ENCODE measurements around the gene NFKBIZ. TPM values are rescaled to one million over a fixed set of nuclear protein-coding genes. Genes with fewer than 3 reads are reported as not detected.
"Not testable (repeated sequence)": the region's sequence is repeated elsewhere in the genome, so short reads cannot be mapped to it uniquely, and the experiment has no call there.

NFKBIZ gene
- total RNA-seq, 1 experiment from 2014 or later = 45.4 TPM

DNA sequence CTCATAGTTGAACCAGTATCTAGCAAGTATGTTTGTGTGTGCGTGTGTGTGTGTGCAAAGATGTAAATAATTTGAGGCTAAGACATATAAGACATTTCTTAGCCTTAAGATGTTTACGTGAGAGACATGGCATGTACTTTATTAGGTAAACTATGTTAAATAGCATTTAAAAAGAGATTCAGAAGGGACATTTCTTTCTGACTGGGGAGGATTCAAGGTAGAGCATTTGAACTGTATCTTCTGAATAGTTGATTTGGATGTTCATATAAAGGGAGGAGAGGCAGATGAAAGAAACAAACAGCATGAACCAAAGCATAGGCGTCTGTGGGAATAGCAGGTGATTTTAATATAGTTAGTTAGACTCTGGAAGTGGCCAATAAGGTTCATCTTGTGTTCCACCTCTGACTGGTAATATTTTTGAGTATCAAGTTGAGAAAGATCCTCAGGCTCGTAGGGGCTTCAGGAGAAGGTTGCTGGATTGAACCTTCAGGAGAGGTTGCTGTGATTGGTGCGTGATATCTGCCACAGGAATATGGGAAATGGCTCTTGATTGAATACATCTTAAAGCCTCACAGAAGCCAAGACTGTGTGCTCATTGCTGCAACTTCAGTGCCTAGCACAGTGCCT, 12.6 kb downstream of the NFKBIZ start:
- in situ Hi-C loops (cut with HindIII; ENCODE audit: low pct_unique_long_range_greater_than_20kb, low sequenced_read_pairs) = loop anchor here (10.0 to 25.0 kb wide), 2 partner anchors 300 to 363 kb away; no protein-coding TSS in a partner anchor
- DNase-seq (ENCODE audit: low read depth) = peak; percentile 67

DNA sequence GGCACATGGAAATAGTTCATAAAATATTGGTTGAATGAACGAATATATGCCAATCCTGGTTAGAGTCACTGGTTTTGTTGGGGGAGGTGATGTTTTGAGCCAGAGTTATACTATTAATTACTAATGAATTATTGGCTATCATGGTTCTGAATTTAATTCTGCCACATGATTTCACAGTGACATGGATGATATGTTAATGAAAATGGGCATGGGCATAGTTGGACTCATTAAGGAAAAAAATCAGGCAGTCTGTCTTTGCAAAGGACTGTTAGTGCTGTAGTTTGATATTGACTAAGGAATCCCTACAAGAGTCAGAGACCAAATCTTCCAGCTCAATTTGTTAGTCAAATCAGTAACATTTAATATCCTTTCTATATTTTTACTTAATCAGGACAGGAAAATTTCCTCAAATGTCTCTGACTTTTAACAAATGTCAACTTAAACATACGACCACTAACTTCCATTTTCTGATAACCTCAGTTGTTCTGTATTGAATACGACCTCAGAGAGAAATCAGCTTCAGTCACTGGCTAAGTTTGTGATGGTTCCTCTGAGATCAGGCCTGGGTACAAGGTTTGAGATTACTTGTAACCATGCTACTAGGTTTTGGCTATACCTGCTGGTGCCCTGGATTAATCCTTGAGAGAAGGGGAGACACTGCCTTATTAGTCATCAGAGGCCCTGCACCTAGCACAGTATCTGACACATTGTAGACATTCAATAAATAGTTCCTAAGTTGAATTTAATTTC, 13.3 kb downstream of the NFKBIZ start:
- in situ Hi-C loops (cut with HindIII; ENCODE audit: low pct_unique_long_range_greater_than_20kb, low sequenced_read_pairs) = loop anchor here (10.0 to 25.0 kb wide), 2 partner anchors 300 to 362 kb away; no protein-coding TSS in a partner anchor
- peak; percentile 57 for DNase-seq (ENCODE audit: low read depth)

DNA sequence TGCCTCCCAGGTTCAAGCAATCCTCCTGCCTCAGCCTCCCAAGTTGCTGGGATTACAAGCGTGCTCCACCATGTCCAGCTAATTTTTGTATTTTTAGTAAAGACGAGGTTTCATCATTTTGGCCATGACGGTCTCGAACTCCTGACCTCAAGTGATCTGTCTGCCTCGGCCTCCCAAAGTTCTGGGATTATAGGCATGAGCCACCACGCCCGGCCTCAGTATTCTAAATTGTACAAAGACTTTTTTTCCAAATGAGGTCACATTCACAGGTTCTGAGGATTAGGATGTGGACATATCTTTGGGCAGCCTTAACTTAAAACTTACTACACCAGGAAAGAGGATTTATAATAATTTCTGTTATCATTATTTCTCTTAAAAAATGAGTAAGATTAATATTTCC, 15.6 kb downstream of the NFKBIZ start:
- in situ Hi-C loops (cut with HindIII; ENCODE audit: low pct_unique_long_range_greater_than_20kb, low sequenced_read_pairs) = loop anchor here (10.0 to 25.0 kb wide), 2 partner anchors 297 to 360 kb away; no protein-coding TSS in a partner anchor
- not testable (repeated sequence) for DNase-seq (ENCODE audit: low read depth)

DNA sequence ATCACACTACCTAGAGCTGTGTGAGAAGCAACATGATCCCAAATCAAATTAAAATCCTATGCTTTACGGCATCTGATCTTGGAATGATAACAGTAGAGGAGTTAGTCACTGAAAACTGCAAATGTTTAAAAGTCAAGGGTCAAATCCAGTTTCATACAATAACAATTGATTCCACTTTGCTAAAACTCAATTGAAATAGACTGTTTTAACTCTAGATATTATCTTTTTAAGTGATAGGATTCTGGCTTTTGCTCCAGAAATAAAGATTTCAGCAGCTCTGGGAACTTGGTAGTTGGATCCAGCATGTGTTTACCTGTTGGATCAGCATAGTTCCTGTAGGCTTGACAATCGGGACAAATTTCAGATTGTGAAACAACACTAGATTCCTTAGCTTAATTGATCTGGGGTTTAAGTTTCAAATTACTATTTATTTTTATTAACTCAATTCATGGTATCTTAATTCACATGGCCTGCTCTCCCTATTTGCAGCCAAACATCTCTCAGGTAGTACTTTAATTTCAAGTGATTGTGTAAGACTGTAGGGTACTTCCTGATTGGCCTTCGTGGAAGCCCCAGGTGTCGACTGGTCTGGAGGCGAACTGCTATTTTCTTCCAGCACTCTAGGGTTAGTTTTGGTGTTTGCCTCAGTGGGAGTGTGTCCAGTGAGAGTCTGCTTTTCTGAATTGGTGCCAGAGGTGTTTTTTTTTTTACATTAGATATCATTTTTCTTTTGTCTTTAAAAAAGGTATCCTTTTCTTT, 16.6 kb downstream of the NFKBIZ start:
- in situ Hi-C loops (cut with HindIII; ENCODE audit: low pct_unique_long_range_greater_than_20kb, low sequenced_read_pairs) = loop anchor here (10.0 to 25.0 kb wide), 2 partner anchors 296 to 359 kb away; no protein-coding TSS in a partner anchor
- peak; percentile 47 for DNase-seq (ENCODE audit: low read depth)

DNA sequence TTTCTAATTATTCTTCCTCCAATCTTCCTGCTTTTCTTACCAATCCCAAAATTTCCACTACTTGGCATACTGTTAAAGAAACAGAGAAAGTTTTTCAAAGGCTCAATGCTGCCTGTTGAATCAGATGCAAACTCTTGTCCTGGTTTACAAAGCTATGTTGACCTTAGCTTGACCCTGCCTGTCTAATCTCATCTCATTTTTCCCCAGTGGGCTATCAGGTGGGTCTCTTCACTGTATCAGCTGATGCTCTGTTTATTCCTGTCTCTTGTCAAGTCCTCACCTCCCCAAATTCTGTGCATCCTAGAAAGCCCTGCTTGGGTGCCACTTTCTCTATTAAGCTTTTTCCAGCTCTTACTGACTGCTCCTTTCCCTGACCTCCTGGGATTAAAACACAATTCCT, 18.2 kb downstream of the NFKBIZ start:
- peak; percentile 37 for DNase-seq (ENCODE audit: low read depth)
- in situ Hi-C loops (cut with HindIII; ENCODE audit: low pct_unique_long_range_greater_than_20kb, low sequenced_read_pairs) = loop anchor here (10.0 to 25.0 kb wide), 2 partner anchors 295 to 357 kb away; no protein-coding TSS in a partner anchor

DNA sequence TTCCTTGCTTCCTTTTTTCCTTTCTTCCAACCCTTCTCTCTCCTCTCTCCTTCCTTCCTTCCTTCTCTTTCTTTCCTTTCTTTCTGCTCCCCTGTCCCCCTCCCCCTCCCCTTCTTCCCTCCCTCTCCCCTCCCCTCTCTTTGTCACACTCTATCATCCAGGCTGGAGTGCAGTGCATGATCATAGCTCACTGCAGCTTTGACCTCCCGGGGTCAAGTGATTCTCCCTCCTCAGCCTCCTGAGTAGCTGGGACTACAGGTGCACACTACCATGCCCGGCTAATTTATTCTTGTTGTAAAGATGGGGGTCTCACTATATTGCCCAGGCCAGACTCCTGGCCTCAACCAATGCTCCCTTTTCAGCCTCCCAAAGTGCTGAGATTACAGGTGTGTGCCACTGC, 18.7 kb downstream of the NFKBIZ start:
- DNase-seq (ENCODE audit: low read depth) = no peak
- in situ Hi-C loops (cut with HindIII; ENCODE audit: low pct_unique_long_range_greater_than_20kb, low sequenced_read_pairs) = loop anchor here (10.0 to 25.0 kb wide), 2 partner anchors 294 to 357 kb away; no protein-coding TSS in a partner anchor

DNA sequence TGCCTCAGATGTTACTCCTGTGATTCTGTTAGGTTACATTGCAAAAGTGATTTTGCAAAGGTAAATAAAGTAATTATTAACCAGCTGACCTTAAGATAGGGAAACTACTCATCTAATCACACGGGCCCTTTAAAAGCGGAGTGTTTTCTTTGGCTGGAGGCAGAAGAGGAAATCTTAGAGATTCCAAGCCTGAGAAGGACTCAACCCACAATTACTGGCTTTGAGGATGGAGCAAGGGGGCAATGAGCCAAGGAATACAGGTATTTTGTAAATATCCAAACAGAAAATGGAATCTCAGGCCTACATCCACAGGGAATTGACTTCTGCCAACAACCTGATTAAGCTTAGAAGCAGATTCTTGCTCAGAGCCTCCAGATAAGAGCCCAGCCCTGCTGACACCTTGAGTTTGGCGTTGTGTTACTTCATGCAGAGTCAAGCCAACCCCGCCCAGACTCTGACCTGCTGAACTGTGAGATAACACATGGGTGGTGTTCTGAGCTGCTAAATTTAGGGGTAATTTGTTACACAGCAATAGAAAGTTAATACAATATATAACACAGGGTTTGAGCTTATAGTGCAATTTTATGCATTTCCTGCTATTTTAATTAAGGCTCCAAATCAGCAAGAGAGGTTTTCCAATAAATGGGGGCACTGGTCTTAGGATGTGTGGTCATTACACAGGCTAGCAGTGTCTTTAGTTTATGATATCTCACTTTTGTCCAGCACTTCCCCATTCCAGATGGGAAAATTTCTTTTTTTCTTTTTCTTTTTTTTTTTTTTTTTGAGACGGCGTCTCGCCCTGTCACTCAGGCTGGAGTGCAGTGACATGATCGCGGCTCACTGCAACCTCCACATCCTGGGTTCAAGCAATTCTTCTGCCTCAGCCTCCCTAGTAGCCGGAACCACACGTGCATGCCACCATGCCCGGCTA, 19.5 kb downstream of the NFKBIZ start:
- in situ Hi-C loops (cut with HindIII; ENCODE audit: low pct_unique_long_range_greater_than_20kb, low sequenced_read_pairs) = loop anchor here (10.0 to 25.0 kb wide), 2 partner anchors 294 to 356 kb away; no protein-coding TSS in a partner anchor
- peak; percentile 95 for DNase-seq (ENCODE audit: low read depth)

DNA sequence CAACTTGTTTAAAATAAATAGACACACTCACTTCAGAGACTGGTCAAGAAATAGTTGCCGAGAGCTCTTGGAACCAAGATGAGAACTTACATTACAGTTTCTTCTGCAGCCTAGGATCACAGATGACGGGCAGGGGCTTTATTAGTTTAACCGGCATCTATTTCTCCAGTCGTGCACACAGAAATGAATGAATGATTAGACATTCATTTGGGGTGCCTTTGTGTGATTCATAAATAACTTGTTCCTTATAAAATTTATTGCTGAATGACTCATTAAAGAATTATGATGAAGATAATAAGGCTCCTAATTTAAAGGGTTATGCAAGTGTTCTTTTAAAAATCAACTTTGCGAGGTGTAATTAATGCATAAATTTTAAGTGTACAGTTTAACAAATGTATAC, 20.8 kb downstream of the NFKBIZ start:
- in situ Hi-C loops (cut with HindIII; ENCODE audit: low pct_unique_long_range_greater_than_20kb, low sequenced_read_pairs) = loop anchor here (25.0 kb wide), 1 partner anchor 292 kb away; no protein-coding TSS in a partner anchor

DNA sequence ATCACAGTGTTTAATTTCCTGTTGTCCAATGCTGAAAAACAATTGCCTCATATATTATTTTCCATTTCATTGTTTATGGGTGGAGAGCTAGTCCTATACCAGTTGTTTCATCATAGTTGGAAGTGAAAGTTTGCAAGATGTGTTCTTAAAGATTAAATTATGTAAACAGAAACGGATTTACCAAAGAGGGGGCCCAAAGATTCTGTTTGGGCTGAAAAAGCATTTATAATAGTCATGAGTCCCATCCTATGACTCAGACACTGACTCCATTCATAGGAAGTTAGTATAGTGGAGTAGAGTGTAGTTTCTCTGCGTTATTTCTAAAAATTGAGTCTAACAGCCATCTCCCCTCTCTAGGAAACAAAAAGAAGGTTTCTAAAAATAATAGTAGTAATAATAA, 24.3 kb downstream of the NFKBIZ start:
- in situ Hi-C loops (cut with HindIII; ENCODE audit: low pct_unique_long_range_greater_than_20kb, low sequenced_read_pairs) = loop anchor here (25.0 kb wide), 1 partner anchor 289 kb away; no protein-coding TSS in a partner anchor
- DNase-seq (ENCODE audit: low read depth) = no peak

More for the DNA sequence above, 20.8 kb downstream of the NFKBIZ start:
- DNase-seq (ENCODE audit: low read depth) = no peak

DNA sequence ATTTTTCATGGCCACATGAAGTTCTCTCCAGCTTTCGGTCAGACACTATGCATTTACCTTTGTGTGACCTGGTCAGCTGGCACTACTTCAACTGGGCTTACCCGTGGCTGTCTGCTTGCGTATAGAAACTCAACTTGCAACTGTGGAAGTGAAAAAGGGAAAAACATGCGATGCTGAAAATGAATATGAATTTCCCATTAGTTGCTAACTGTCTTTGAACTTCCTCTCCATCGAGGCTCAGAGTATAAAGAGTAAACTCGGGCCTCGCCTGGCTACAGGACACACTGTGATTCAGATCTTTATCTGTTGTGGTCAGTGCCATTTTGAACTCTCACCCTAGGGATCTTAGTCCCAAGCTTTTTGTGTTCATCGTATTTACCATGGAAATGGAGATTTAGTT, 26.8 kb downstream of the NFKBIZ start:
- DNase-seq (ENCODE audit: low read depth) = no peak
- in situ Hi-C loops (cut with HindIII; ENCODE audit: low pct_unique_long_range_greater_than_20kb, low sequenced_read_pairs) = no loop called here

DNA sequence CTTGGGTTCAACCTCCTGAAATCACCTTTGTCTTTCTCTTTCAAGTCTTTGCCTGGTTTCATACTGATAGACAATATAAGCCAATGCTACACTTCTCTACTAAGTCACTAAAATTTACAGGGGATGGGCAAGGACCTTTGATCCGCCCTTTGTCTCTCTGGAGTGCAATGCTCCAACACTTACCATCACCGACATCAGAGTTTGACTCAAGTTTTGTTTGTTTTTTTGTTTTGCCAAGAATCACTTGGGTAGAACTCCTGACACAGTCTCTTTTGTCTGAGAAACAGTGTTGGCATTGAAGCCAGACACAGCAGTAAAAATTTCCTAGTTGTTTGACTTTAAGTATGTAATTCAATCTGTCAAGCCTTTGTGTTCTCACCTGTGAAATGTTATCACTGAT, 29.3 kb downstream of the NFKBIZ start:
- in situ Hi-C loops (cut with HindIII; ENCODE audit: low pct_unique_long_range_greater_than_20kb, low sequenced_read_pairs) = no loop called here
- no peak for DNase-seq (ENCODE audit: low read depth)

DNA sequence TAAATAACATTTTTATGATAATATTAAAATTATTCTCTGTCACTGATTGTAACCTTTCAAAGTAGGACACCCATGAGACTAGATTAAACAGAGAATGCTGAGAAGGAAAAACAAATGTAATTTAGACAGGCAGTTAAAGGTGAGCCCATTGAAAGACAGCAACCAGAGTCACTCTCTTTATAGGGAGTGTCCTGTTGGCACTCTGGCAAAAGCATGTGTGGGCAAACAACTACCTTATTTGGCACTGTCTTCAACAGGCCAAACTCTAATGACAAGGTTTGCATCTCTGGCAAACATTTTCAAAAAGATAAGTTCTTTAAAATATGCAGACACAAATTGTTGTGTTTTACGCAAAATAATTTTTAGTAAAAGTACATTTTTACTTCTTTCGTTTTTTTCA, 29.8 kb downstream of the NFKBIZ start:
- in situ Hi-C loops (cut with HindIII; ENCODE audit: low pct_unique_long_range_greater_than_20kb, low sequenced_read_pairs) = no loop called here
- no peak for DNase-seq (ENCODE audit: low read depth)

DNA sequence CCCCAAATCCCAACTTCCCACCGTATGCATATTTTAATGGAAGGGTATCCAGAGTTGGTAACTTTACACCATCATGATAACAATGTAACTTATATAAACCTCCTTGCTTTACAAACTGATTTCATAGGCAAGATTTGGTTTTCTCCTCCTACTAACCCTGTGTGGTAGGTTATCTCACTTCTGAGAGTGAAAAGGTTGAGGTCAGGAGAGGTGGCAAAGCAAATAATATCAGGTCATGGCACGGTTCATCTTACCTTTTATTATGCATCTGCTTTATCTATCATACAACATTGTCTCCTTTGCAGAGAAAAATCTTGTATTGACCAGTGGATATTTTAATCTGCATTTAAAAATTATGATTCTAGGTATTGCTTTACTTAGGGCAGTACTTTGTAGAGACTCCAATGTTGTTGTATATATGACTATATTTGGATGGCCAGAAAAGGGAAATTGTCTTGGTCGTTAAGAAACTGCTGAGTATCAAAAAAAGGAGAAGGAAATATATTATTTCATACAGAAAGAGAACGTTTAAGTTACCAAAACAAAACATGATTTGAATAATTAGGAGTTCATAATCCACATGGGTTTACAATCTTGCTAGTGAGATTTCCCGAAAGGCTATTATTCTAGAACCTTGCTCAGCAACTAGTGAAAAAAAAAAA, 30.4 kb downstream of the NFKBIZ start:
- DNase-seq (ENCODE audit: low read depth) = no peak
- in situ Hi-C loops (cut with HindIII; ENCODE audit: low pct_unique_long_range_greater_than_20kb, low sequenced_read_pairs) = no loop called here

DNA sequence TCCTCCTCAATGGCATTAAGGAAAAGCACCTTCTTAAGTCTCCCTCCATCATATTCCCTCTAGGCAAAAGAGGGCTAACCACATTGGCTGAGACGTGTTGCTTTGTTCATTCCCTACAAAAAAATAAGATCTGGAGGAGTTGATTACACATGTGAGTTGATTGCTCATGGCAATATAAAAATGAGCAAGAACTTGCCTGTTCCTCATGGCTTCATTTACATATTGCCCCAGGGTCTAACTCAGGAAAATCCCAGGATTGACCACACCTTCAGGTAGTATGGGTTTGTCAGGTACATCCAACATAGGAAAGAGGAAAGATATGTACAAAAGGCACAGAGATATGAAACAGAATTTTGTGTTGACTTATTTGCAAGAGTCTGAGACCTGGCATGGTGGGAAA, 35.5 kb downstream of the NFKBIZ start:
- in situ Hi-C loops (cut with HindIII; ENCODE audit: low pct_unique_long_range_greater_than_20kb, low sequenced_read_pairs) = no loop called here
- no peak for DNase-seq (ENCODE audit: low read depth)

DNA sequence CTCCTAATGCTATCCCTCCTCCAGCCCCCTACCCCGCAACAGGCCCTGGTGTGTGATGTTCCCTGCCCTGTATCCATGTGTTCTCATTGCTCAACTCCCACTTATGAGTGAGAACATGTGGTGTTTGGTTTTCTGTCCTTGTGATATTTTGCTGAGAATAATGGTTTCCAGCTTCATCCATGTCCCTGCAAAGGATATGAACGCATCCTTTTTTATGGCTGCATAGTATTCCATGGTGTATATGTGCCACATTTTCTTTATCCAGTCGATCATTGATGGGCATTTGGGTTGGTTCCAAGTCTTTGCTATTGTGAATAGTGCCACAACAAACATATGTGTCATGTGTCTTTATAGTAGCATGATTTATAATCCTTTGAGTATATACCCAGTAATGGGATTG, 36.3 kb downstream of the NFKBIZ start:
- in situ Hi-C loops (cut with HindIII; ENCODE audit: low pct_unique_long_range_greater_than_20kb, low sequenced_read_pairs); DNase-seq (ENCODE audit: low read depth): not testable (repeated sequence)

DNA sequence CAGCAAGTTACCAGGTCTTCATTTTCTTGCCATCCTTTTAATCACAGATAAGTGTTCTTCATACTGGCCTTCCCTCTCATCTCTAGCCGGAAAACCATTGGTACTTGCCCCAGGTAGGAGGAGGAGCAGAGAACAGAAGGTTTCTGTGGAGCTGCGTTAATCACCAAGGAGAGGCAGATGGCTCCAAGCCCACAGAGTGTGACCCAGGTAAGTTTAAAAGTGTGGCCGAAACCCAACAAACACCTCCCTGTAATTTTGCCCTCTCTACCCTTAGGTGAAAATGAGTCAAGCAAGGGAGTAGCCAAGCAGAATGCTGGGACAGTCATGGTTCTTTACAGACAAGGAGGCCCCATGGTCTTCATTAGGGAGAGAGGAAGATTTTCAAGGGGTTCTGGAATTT, 37.3 kb downstream of the NFKBIZ start:
- in situ Hi-C loops (cut with HindIII; ENCODE audit: low pct_unique_long_range_greater_than_20kb, low sequenced_read_pairs) = no loop called here
- no peak for DNase-seq (ENCODE audit: low read depth)

DNA sequence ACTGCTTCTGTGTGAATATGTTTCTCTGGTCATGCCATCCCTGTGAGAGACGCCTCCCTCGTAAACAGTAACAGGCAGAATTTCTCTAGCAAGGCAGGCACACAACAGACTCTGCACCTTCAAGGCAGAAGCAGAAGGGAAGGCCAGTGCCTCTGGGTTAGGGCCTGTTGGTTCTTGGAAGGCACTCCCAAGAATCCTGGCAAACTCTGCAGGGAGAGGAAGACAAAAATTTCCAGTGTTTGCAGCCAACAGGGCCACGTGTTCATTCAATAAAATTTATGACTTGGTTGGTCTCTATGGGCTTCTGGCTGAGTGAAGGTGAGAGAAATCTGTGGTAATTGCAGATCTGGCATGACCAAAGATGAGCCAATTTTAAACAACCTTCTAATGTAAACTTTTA, 39.3 kb downstream of the NFKBIZ start:
- in situ Hi-C loops (cut with HindIII; ENCODE audit: low pct_unique_long_range_greater_than_20kb, low sequenced_read_pairs) = no loop called here
- DNase-seq (ENCODE audit: low read depth) = no peak
